Breast epithelium (tissue), 3 donors: ENCODE measurements around the gene NR5A2.

ENCODE experiments used
- POLR2A ChIP-seq: fragments of 450-650 bp; IDR thresholded peaks from one replicate; pipeline ENCODE4 v1.6.1; 2016; ENCODE audit warnings: antibody characterized with exemption, mild to moderate bottlenecking, moderate library complexity
- POLR2AphosphoS5 ChIP-seq, 3 donors: sonication (generic); formaldehyde crosslinking; IDR thresholded peaks; one replicate each; pipeline ENCODE4 v1.6.1; 2017; ENCODE audit warnings: antibody characterized with exemption in 3 of 3
- TF ChIP-seq, protein P1 (sequence below), 3 donors: fragments of 450-650 bp; IDR thresholded peaks; one replicate each; pipeline ENCODE4 v1.5.1; 2016 to 2017; ENCODE audit warnings: antibody characterized with exemption in 3 of 3, mild to moderate bottlenecking in 3 of 3, moderate library complexity in 3 of 3

DNA sequence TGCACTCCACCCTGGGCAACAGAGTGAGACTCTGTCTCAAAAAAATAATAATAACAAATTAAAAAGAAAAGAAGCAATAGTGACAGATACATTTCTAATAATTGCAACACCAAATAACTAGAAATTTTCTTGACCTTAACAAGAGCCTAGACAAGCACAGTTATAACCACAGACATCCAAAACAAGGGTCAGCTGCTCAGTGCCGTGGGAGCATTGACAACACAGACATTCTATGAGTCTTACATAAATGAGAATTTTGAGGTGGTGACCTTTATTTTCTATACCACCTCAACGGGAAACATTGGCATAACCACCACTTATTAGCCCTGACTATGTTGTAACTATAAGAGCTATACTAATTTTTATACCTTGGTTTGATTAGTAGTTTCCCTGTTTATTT, 156.1 kb downstream of the NR5A2 start:
- TF ChIP-seq, protein P1, sequence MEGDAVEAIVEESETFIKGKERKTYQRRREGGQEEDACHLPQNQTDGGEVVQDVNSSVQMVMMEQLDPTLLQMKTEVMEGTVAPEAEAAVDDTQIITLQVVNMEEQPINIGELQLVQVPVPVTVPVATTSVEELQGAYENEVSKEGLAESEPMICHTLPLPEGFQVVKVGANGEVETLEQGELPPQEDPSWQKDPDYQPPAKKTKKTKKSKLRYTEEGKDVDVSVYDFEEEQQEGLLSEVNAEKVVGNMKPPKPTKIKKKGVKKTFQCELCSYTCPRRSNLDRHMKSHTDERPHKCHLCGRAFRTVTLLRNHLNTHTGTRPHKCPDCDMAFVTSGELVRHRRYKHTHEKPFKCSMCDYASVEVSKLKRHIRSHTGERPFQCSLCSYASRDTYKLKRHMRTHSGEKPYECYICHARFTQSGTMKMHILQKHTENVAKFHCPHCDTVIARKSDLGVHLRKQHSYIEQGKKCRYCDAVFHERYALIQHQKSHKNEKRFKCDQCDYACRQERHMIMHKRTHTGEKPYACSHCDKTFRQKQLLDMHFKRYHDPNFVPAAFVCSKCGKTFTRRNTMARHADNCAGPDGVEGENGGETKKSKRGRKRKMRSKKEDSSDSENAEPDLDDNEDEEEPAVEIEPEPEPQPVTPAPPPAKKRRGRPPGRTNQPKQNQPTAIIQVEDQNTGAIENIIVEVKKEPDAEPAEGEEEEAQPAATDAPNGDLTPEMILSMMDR (IDR thresholded peaks at IDR 0.05) = no peak
- TF ChIP-seq POLR2A = no peak
- TF ChIP-seq POLR2AphosphoS5 (IDR thresholded peaks at IDR 0.05) = no peak
